ENCODE data around the gene RABGAP1L. TPM values are rescaled to one million over a fixed set of nuclear protein-coding genes. Genes with fewer than 3 reads are reported as not detected.
"Not testable (repeated sequence)": the region's sequence is repeated elsewhere in the genome, so short reads cannot be mapped to it uniquely, and the experiment has no call there.

Gene RABGAP1L
- total and polyA plus RNA-seq, 10 of the 15 experiments (the other 5 are each of a cell fraction or from before 2014, with no cell fraction given), result 5.8 to 194 (median 113) TPM

DNA sequence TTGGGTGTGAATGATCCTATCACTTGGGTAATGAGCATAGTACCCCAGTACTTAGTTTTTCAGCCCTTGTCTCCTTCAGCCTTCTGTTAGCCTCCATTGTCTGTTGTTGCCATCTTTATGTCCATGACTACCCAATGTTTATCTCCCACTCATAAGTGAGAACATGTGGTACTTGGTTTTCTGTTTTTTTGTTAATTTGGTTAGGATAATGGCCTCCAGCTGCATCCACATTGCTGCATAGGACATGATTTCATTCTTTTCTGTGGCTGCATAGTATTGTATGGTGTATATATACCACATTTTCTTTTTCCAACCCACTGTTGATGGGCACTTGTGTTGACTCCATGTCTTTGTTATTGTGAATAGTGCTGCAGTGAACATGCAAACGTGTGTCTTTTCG lies 248.8 kb downstream of the RABGAP1L start:
- TF ChIP-seq ZNF207 (IDR thresholded peaks at IDR 0.05; ENCODE audit: borderline replicate concordance) (no peak), RB1 (IDR thresholded peaks at IDR 0.05; ENCODE audit: borderline replicate concordance) (no peak), CBX3 (IDR thresholded peaks at IDR 0.05; ENCODE audit: borderline replicate concordance, low read depth) (no peak), EED (IDR thresholded peaks at IDR 0.05; ENCODE audit: low read depth) (no peak), CBX5 (IDR thresholded peaks at IDR 0.05; ENCODE audit: low read depth) (no peak)
- Histone ChIP-seq H3K4me3 (no peak overlapping the region), H3K9me3 (replicated peaks; ENCODE audit: control insufficient read depth, insufficient read depth, low read length) (no peaks in the 10 kb centered on the region; the same call in 2 of the 3 replicates), H3K79me2 (ENCODE audit: control insufficient read depth, insufficient read depth, low read length) (no peaks in the 10 kb centered on the region; the same call in 1 of the 2 replicates), H3K4me2 (ENCODE audit: control insufficient read depth, insufficient read depth) (no peak overlapping the region), H3K9ac (ENCODE audit: control insufficient read depth, insufficient read depth, low read length) (no peak overlapping the region), H2AFZ (ENCODE audit: control insufficient read depth, low read depth, low read length) (no peak overlapping the region), H3K27ac (ENCODE audit: control insufficient read depth, insufficient read depth) (no peak overlapping the region), H3K27me3 (replicated peaks in 1 of 2; ENCODE audit: control insufficient read depth in 2 of 2, insufficient read depth in 2 of 2, low read length in 1 of 2) (no peaks in the 10 kb centered on the region), H3K36me3 (ENCODE audit: control insufficient read depth in 2 of 2, insufficient read depth in 2 of 2, low read length in 1 of 2) (no peaks in the 10 kb centered on the region), H4K20me1 (ENCODE audit: control insufficient read depth, insufficient read depth) (no peaks in the 10 kb centered on the region), H3K4me1 (ENCODE audit: control insufficient read depth, insufficient read depth, low read length) (no peaks in the 10 kb centered on the region)
- no peak for ATAC-seq
- ChIA-PET POLR2A (no interaction called here), RAD21 (ENCODE audit: unreplicated experiment) (no interaction called here), CTCF (no interaction called here), SMC1A (ENCODE audit: uncharacterized antibody, unreplicated experiment) (no interaction called here)
- no peak for FAIRE-seq
- in situ Hi-C loops (cut with MboI), result no loop called here
- intact Hi-C loops (cut with micrococcal nuclease; ENCODE audit: unreplicated experiment), result no loop called here
- DNase-seq (ENCODE audit: low read depth, low spot score), result no peak
- WGBS (ENCODE audit: insufficient coverage, insufficient replicate concordance, low lambda C conversion rate, missing lambda C conversion rate), result 70% methylated on average over 2 of the region's 2 CpGs
- no TSS peak for BruUV-seq (replicated peaks)

DNA sequence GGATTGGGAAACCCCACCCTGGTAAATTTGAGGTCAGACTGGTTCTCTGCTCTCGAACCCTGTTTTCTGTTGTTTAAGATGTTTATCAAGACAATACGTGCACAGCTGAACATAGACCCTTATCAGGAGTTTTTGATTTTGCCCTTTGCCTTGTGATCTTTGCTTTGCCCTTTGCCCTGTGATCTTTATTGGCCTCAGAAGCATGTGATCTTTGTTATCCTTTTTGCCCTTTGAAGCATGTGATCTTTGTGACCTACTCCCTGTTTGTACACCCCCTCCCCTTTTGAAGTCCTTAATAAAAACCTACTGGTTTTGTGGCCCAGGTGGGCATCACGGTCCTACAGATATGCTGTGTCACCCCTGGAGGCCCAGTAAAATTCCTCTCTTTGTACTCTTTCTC lies 250.5 kb downstream of the RABGAP1L start:
- H4K20me1 ChIP-seq (ENCODE audit: control insufficient read depth, insufficient read depth); H3K27ac ChIP-seq (ENCODE audit: control insufficient read depth, insufficient read depth); POLR2A ChIA-PET; H3K9me3 ChIP-seq (replicated peaks; ENCODE audit: control insufficient read depth, insufficient read depth, low read length); RAD21 ChIA-PET (ENCODE audit: unreplicated experiment); H3K9ac ChIP-seq (ENCODE audit: control insufficient read depth, insufficient read depth, low read length); SMC1A ChIA-PET (ENCODE audit: uncharacterized antibody, unreplicated experiment); FAIRE-seq; H3K4me1 ChIP-seq (ENCODE audit: control insufficient read depth, insufficient read depth, low read length); BruUV-seq (replicated peaks); ATAC-seq; DNase-seq (ENCODE audit: low read depth, low spot score); CTCF ChIA-PET; H3K79me2 ChIP-seq (ENCODE audit: control insufficient read depth, insufficient read depth, low read length); H3K4me2 ChIP-seq (ENCODE audit: control insufficient read depth, insufficient read depth); in situ Hi-C loops (cut with MboI); H3K27me3 ChIP-seq (replicated peaks in 1 of 2; ENCODE audit: control insufficient read depth in 2 of 2, insufficient read depth in 2 of 2, low read length in 1 of 2); H3K36me3 ChIP-seq (ENCODE audit: control insufficient read depth in 2 of 2, insufficient read depth in 2 of 2, low read length in 1 of 2); H2AFZ ChIP-seq (ENCODE audit: control insufficient read depth, low read depth, low read length); H3K4me3 ChIP-seq: not testable (repeated sequence)
- 98% methylated on average over 3 of the region's 3 CpGs for WGBS (ENCODE audit: insufficient coverage, insufficient replicate concordance, low lambda C conversion rate, missing lambda C conversion rate)
- intact Hi-C loops (cut with micrococcal nuclease; ENCODE audit: unreplicated experiment), result loop anchor here (10.0 kb wide), 1 partner anchor 315 kb away; no protein-coding TSS in a partner anchor

Data from GM12878 (cell line).